K562 (cell line): ENCODE results near the gene SLC5A10.

Experiments used
- PBX2 ChIP-seq, 2 experiments: IDR thresholded peaks in 1 of 2; conservative IDR thresholded peaks in 1 of 2; 2 replicates each; pipeline ENCODE4 v1.6.1; 2016; ENCODE audit warnings: low read depth in 2 of 2, mild to moderate bottlenecking in 1 of 2, missing compliant biosample characterization in 1 of 2, missing genetic modification characterization in 1 of 2, moderate library complexity in 1 of 2
- POLR2A ChIP-seq: fragments of 450-650 bp; conservative IDR thresholded peaks from 2 replicates; pipeline ENCODE4 v1.6.1; 2016
- SIX5 ChIP-seq, 2 experiments: IDR thresholded peaks; 2 replicates each; pipeline ENCODE4 v1.6.1; 2011; ENCODE audit warnings: low read length in 2 of 2, borderline replicate concordance in 1 of 2, low read depth in 1 of 2, mild to moderate bottlenecking in 1 of 2, moderate library complexity in 1 of 2; ENCODE audit not compliant: insufficient read depth in 1 of 2

DNA sequence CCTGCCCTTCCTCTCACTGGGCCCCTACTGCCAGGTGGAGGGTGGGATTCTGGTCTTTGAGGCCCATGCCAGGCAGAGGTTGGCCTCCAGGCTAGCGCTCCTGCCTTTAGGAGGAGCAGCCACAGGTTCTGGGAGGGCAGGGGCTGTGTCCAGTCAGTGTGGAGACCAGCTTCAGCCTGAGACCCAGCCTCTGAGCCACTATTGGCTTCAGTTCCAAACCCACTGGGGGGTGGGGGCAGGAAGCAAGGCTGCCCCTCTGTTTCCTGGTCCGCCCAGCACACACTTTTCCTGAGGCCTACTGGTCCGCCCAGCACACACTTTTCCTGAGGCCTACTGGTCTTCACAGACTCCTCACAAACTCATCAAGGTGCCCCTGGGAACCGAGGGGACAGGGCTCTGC, 16.4 kb downstream of the SLC5A10 start:
- TF ChIP-seq POLR2A (no peak), PBX2 (CRISPR knock-in tag; IDR thresholded peaks at IDR 0.05; ENCODE audit: low read depth) (no peak), PBX2 (tag; conservative IDR thresholded peaks at IDR 0.05; ENCODE audit: low read depth) (no peak), SIX5 (IDR thresholded peaks at IDR 0.05; ENCODE audit: borderline replicate concordance in 1 of 2, insufficient read depth in 1 of 2, low read depth in 1 of 2, low read length in 2 of 2) (no peak)
